ENCODE measurements around the gene CSNK1E. TPM values are rescaled to one million over a fixed set of nuclear protein-coding genes. Genes with fewer than 3 reads are reported as not detected.

Gene CSNK1E
- total and polyA plus RNA-seq, 4 donors, result 87.2 to 121 (median 112) TPM

- no peak for ATAC-seq (ENCODE audit: insufficient read depth, low FRiP score)
- H3K9me3 ChIP-seq (ENCODE audit: control insufficient read depth in 4 of 4, insufficient read depth in 3 of 4, low read length in 3 of 4), result no peaks in the 10 kb centered on the region
- no peak overlapping the region for H3K27ac ChIP-seq (ENCODE audit: low read depth in 1 of 2, low read length in 1 of 2)
- peaks cover 3 to 20% (median 5%) of the 10 kb centered on the region in 5 donors for H3K4me1 ChIP-seq (ENCODE audit: control insufficient read depth in 5 of 5, insufficient read depth in 5 of 5, low read length in 5 of 5)
- no peaks in the 10 kb centered on the region for H3K27me3 ChIP-seq (ENCODE audit: control insufficient read depth in 3 of 3, insufficient read depth in 3 of 3, low read length in 2 of 3)
- TF ChIP-seq CTCF (IDR thresholded peaks at IDR 0.05; ENCODE audit: control extremely low read depth, extremely low read depth), result no peak
- H3K9ac ChIP-seq (ENCODE audit: insufficient read depth in 1 of 2, low read length in 2 of 2), result no peak overlapping the region
- 96 to 97% methylated on average over 6 of the region's 6 CpGs for WGBS, 2 donors
- peaks cover 0 to 43% (median 5%) of the 10 kb centered on the region in 4 donors for H3K36me3 ChIP-seq (ENCODE audit: control insufficient read depth in 4 of 4, insufficient read depth in 4 of 4, low read length in 4 of 4)
- DNase-seq, result no peak
- H3K4me3 ChIP-seq, result no peak overlapping the region
Measured at GRCh38 chr22:38248280-38248679, 69.0 kb downstream of the CSNK1E start.

- H3K4me1 ChIP-seq (ENCODE audit: control insufficient read depth in 5 of 5, insufficient read depth in 5 of 5, low read length in 5 of 5), result peaks cover 4 to 26% (median 11%) of the 10 kb centered on the region in 5 donors
- H3K9me3 ChIP-seq (ENCODE audit: control insufficient read depth in 4 of 4, insufficient read depth in 3 of 4, low read length in 3 of 4), result no peaks in the 10 kb centered on the region
- no peak overlapping the region for H3K27ac ChIP-seq (ENCODE audit: low read depth in 1 of 2, low read length in 1 of 2)
- DNase-seq (no peak), ATAC-seq (ENCODE audit: insufficient read depth, low FRiP score) (no peak)
- H3K27me3 ChIP-seq (ENCODE audit: control insufficient read depth in 3 of 3, insufficient read depth in 3 of 3, low read length in 2 of 3), result no peaks in the 10 kb centered on the region
- no peak overlapping the region for H3K9ac ChIP-seq (ENCODE audit: insufficient read depth in 1 of 2, low read length in 2 of 2)
- TF ChIP-seq CTCF (IDR thresholded peaks at IDR 0.05; ENCODE audit: control extremely low read depth, extremely low read depth), result no peak
- H3K36me3 ChIP-seq (ENCODE audit: control insufficient read depth in 4 of 4, insufficient read depth in 4 of 4, low read length in 4 of 4), result peaks cover 0 to 46% (median 5%) of the 10 kb centered on the region in 4 donors
- 96% methylated on average over 12 of the region's 12 CpGs for WGBS, 2 donors
- no peak overlapping the region for H3K4me3 ChIP-seq
Measured at GRCh38 chr22:38247713-38248112, 69.5 kb downstream of the CSNK1E start.

GRCh38 chr22:38246692-38247091 lies 70.5 kb downstream of the CSNK1E start:
- Histone ChIP-seq H3K27me3 (ENCODE audit: control insufficient read depth in 3 of 3, insufficient read depth in 3 of 3, low read length in 2 of 3) (no peaks in the 10 kb centered on the region), H3K36me3 (ENCODE audit: control insufficient read depth in 4 of 4, insufficient read depth in 4 of 4, low read length in 4 of 4) (peaks cover 0 to 46% (median 5%) of the 10 kb centered on the region in 4 donors), H3K27ac (ENCODE audit: low read depth in 1 of 2, low read length in 1 of 2) (peak overlapping the region in 1 of 2 donors; percentile 45), H3K4me1 (ENCODE audit: control insufficient read depth in 5 of 5, insufficient read depth in 5 of 5, low read length in 5 of 5) (peaks cover 4 to 29% (median 14%) of the 10 kb centered on the region in 5 donors), H3K9me3 (ENCODE audit: control insufficient read depth in 4 of 4, insufficient read depth in 3 of 4, low read length in 3 of 4) (no peaks in the 10 kb centered on the region), H3K9ac (ENCODE audit: insufficient read depth in 1 of 2, low read length in 2 of 2) (no peak overlapping the region), H3K4me3 (no peak overlapping the region)
- DNase-seq, result peak in 2 of 3 donors; percentile 41 to 57
- 72 to 88% methylated on average over 5 of the region's 5 CpGs for WGBS, 2 donors
- no peak for ATAC-seq (ENCODE audit: insufficient read depth, low FRiP score)
- TF ChIP-seq CTCF (IDR thresholded peaks at IDR 0.05; ENCODE audit: control extremely low read depth, extremely low read depth), result no peak
